ENCODE data around the gene APOBEC3F. TPM values are rescaled to one million over a fixed set of nuclear protein-coding genes. Genes with fewer than 3 reads are reported as not detected.

The APOBEC3F gene
- total and polyA plus RNA-seq, 10 of the 15 experiments (the other 5 are each of a cell fraction or from before 2014, with no cell fraction given) = 7.4 to 29.1 (median 12.8) TPM

Small RNA genes lying within 50 kb of the gene (small RNA-seq; reads per million reads assigned to genes)
- not detected for gene AL022318.2

Other genes with a start within 250 kb of the APOBEC3F start
Only the 7 nearest of the 11 such genes appear.
- gene APOBEC3A, start 83.3 kb upstream of the APOBEC3F start, total RNA-seq (2014; rRNA removed) = not detected in 2 replicates
- gene APOBEC3A, start 83.3 kb upstream of the APOBEC3F start, total RNA-seq (2014; rRNA removed; fragmentation: Illumina TruSeq; extraction: Trizol) = not detected in 2 replicates
- gene APOBEC3A, start 83.3 kb upstream of the APOBEC3F start, total RNA-seq (2021) = not detected in 2 replicates
- not detected in 2 replicates for gene APOBEC3A, start 83.3 kb upstream of the APOBEC3F start, polyA plus RNA-seq (2011; rRNA removed)
- not detected in 2 replicates for gene APOBEC3A, start 83.3 kb upstream of the APOBEC3F start, polyA plus RNA-seq (2014; fragmentation: Illumina TruSeq; extraction: Trizol)
- not detected for gene APOBEC3A, start 83.3 kb upstream of the APOBEC3F start, polyA plus RNA-seq (2014; fragmentation: Nextera tagmentation; extraction: Ambion mirVana)
- gene APOBEC3A, start 83.3 kb upstream of the APOBEC3F start, polyA plus RNA-seq (2014; rRNA removed) = not detected in 2 replicates
- under 1 TPM in 1 of 2 experiments, not detected in 1; 0.20 TPM for gene APOBEC3A, start 83.3 kb upstream of the APOBEC3F start, polyA plus RNA-seq (2016; fragmentation: Nextera tagmentation; extraction: Ambion mirVana)
- gene APOBEC3B, start 58.5 kb upstream of the APOBEC3F start, total RNA-seq (2014; rRNA removed) = 19.1 and 19.4 TPM in 2 replicates
- gene APOBEC3B, start 58.5 kb upstream of the APOBEC3F start, total RNA-seq (2014; rRNA removed; fragmentation: Illumina TruSeq; extraction: Trizol) = 2.4 and 2.7 TPM in 2 replicates
- gene APOBEC3B, start 58.5 kb upstream of the APOBEC3F start, total RNA-seq (2021) = 24.3 and 26.3 TPM in 2 replicates
- gene APOBEC3B, start 58.5 kb upstream of the APOBEC3F start, polyA plus RNA-seq (2011; rRNA removed) = 18.6 and 26.8 TPM in 2 replicates
- gene APOBEC3B, start 58.5 kb upstream of the APOBEC3F start, polyA plus RNA-seq (2014; fragmentation: Illumina TruSeq; extraction: Trizol) = 24.8 and 31.5 TPM in 2 replicates
- 10 to 100 TPM; 56.6 to 75.1 TPM for gene APOBEC3B, start 58.5 kb upstream of the APOBEC3F start, polyA plus RNA-seq (2014; fragmentation: Nextera tagmentation; extraction: Ambion mirVana)
- 29.6 and 30.4 TPM in 2 replicates for gene APOBEC3B, start 58.5 kb upstream of the APOBEC3F start, polyA plus RNA-seq (2014; rRNA removed)
- 10 to 100 TPM; 40.7 to 45.1 TPM for gene APOBEC3B, start 58.5 kb upstream of the APOBEC3F start, polyA plus RNA-seq (2016; fragmentation: Nextera tagmentation; extraction: Ambion mirVana)
- 21.7 and 22.9 TPM in 2 replicates for gene APOBEC3C, start 26.6 kb upstream of the APOBEC3F start, total RNA-seq (2014; rRNA removed)
- 21.5 and 23.3 TPM in 2 replicates for gene APOBEC3C, start 26.6 kb upstream of the APOBEC3F start, total RNA-seq (2014; rRNA removed; fragmentation: Illumina TruSeq; extraction: Trizol)
- 143 and 147 TPM in 2 replicates for gene APOBEC3C, start 26.6 kb upstream of the APOBEC3F start, total RNA-seq (2021)
- 56.5 and 69.4 TPM in 2 replicates for gene APOBEC3C, start 26.6 kb upstream of the APOBEC3F start, polyA plus RNA-seq (2011; rRNA removed)
- 143 and 168 TPM in 2 replicates for gene APOBEC3C, start 26.6 kb upstream of the APOBEC3F start, polyA plus RNA-seq (2014; fragmentation: Illumina TruSeq; extraction: Trizol)
- 100 to 1,000 TPM; 258 to 290 TPM for gene APOBEC3C, start 26.6 kb upstream of the APOBEC3F start, polyA plus RNA-seq (2014; fragmentation: Nextera tagmentation; extraction: Ambion mirVana)
- gene APOBEC3C, start 26.6 kb upstream of the APOBEC3F start, polyA plus RNA-seq (2014; rRNA removed) = 92.0 and 97.5 TPM in 2 replicates
- gene APOBEC3C, start 26.6 kb upstream of the APOBEC3F start, polyA plus RNA-seq (2016; fragmentation: Nextera tagmentation; extraction: Ambion mirVana) = 100 to 1,000 TPM; 248 to 271 TPM
- 13.0 and 14.2 TPM in 2 replicates for gene APOBEC3D, start 19.7 kb upstream of the APOBEC3F start, total RNA-seq (2014; rRNA removed)
- 13.4 and 15.2 TPM in 2 replicates for gene APOBEC3D, start 19.7 kb upstream of the APOBEC3F start, total RNA-seq (2014; rRNA removed; fragmentation: Illumina TruSeq; extraction: Trizol)
- gene APOBEC3D, start 19.7 kb upstream of the APOBEC3F start, total RNA-seq (2021) = 26.9 and 27.8 TPM in 2 replicates
- gene APOBEC3D, start 19.7 kb upstream of the APOBEC3F start, polyA plus RNA-seq (2011; rRNA removed) = 12.3 and 20.2 TPM in 2 replicates
- 10.0 and 22.1 TPM in 2 replicates for gene APOBEC3D, start 19.7 kb upstream of the APOBEC3F start, polyA plus RNA-seq (2014; fragmentation: Illumina TruSeq; extraction: Trizol)
- gene APOBEC3D, start 19.7 kb upstream of the APOBEC3F start, polyA plus RNA-seq (2014; fragmentation: Nextera tagmentation; extraction: Ambion mirVana) = 1 to 10 TPM; 8.9 to 9.6 TPM
- gene APOBEC3D, start 19.7 kb upstream of the APOBEC3F start, polyA plus RNA-seq (2014; rRNA removed) = 17.1 and 17.3 TPM in 2 replicates
- 10 to 100 TPM; 14.9 to 16.0 TPM for gene APOBEC3D, start 19.7 kb upstream of the APOBEC3F start, polyA plus RNA-seq (2016; fragmentation: Nextera tagmentation; extraction: Ambion mirVana)
- gene APOBEC3G, start 36.4 kb downstream of the APOBEC3F start, total RNA-seq (2014; rRNA removed) = 152 and 164 TPM in 2 replicates
- 127 and 132 TPM in 2 replicates for gene APOBEC3G, start 36.4 kb downstream of the APOBEC3F start, total RNA-seq (2014; rRNA removed; fragmentation: Illumina TruSeq; extraction: Trizol)
- 102 and 103 TPM in 2 replicates for gene APOBEC3G, start 36.4 kb downstream of the APOBEC3F start, total RNA-seq (2021)
- 170 and 174 TPM in 2 replicates for gene APOBEC3G, start 36.4 kb downstream of the APOBEC3F start, polyA plus RNA-seq (2011; rRNA removed)
- gene APOBEC3G, start 36.4 kb downstream of the APOBEC3F start, polyA plus RNA-seq (2014; fragmentation: Illumina TruSeq; extraction: Trizol) = 168 and 171 TPM in 2 replicates
- gene APOBEC3G, start 36.4 kb downstream of the APOBEC3F start, polyA plus RNA-seq (2014; fragmentation: Nextera tagmentation; extraction: Ambion mirVana) = 100 to 1,000 TPM; 146 to 232 TPM
- gene APOBEC3G, start 36.4 kb downstream of the APOBEC3F start, polyA plus RNA-seq (2014; rRNA removed) = 170 and 181 TPM in 2 replicates
- 100 to 1,000 TPM; 151 to 152 TPM for gene APOBEC3G, start 36.4 kb downstream of the APOBEC3F start, polyA plus RNA-seq (2016; fragmentation: Nextera tagmentation; extraction: Ambion mirVana)
- 10.9 and 12.6 TPM in 2 replicates for gene APOBEC3H, start 56.4 kb downstream of the APOBEC3F start, total RNA-seq (2014; rRNA removed)
- gene APOBEC3H, start 56.4 kb downstream of the APOBEC3F start, total RNA-seq (2014; rRNA removed; fragmentation: Illumina TruSeq; extraction: Trizol) = 10.0 and 11.2 TPM in 2 replicates
- gene APOBEC3H, start 56.4 kb downstream of the APOBEC3F start, total RNA-seq (2021) = 7.5 and 9.4 TPM in 2 replicates
- 8.6 and 11.3 TPM in 2 replicates for gene APOBEC3H, start 56.4 kb downstream of the APOBEC3F start, polyA plus RNA-seq (2011; rRNA removed)
- 16.0 and 18.0 TPM in 2 replicates for gene APOBEC3H, start 56.4 kb downstream of the APOBEC3F start, polyA plus RNA-seq (2014; fragmentation: Illumina TruSeq; extraction: Trizol)
- gene APOBEC3H, start 56.4 kb downstream of the APOBEC3F start, polyA plus RNA-seq (2014; fragmentation: Nextera tagmentation; extraction: Ambion mirVana) = 10 to 100 TPM; 20.3 to 23.0 TPM
- gene APOBEC3H, start 56.4 kb downstream of the APOBEC3F start, polyA plus RNA-seq (2014; rRNA removed) = 16.5 and 18.4 TPM in 2 replicates
- gene APOBEC3H, start 56.4 kb downstream of the APOBEC3F start, polyA plus RNA-seq (2016; fragmentation: Nextera tagmentation; extraction: Ambion mirVana) = 10 to 100 TPM; 14.6 to 15.0 TPM
- 6.0 and 7.1 TPM in 2 replicates for gene CBX7, start 111.8 kb downstream of the APOBEC3F start, total RNA-seq (2014; rRNA removed)
- 4.0 and 4.7 TPM in 2 replicates for gene CBX7, start 111.8 kb downstream of the APOBEC3F start, total RNA-seq (2014; rRNA removed; fragmentation: Illumina TruSeq; extraction: Trizol)
- gene CBX7, start 111.8 kb downstream of the APOBEC3F start, total RNA-seq (2021) = 13.5 and 13.6 TPM in 2 replicates
- 9.7 and 15.2 TPM in 2 replicates for gene CBX7, start 111.8 kb downstream of the APOBEC3F start, polyA plus RNA-seq (2011; rRNA removed)
- gene CBX7, start 111.8 kb downstream of the APOBEC3F start, polyA plus RNA-seq (2014; fragmentation: Illumina TruSeq; extraction: Trizol) = 4.7 and 7.6 TPM in 2 replicates
- gene CBX7, start 111.8 kb downstream of the APOBEC3F start, polyA plus RNA-seq (2014; fragmentation: Nextera tagmentation; extraction: Ambion mirVana) = under 1 TPM; 0.18 to 0.64 TPM
- gene CBX7, start 111.8 kb downstream of the APOBEC3F start, polyA plus RNA-seq (2014; rRNA removed) = 13.9 and 17.2 TPM in 2 replicates
- gene CBX7, start 111.8 kb downstream of the APOBEC3F start, polyA plus RNA-seq (2016; fragmentation: Nextera tagmentation; extraction: Ambion mirVana) = 1 to 10 TPM; 2.7 to 5.1 TPM